Measurements from ENCODE around the gene MYZAP.

The MYZAP gene

GRCh38 chr15:57680021-57680420, 88.3 kb downstream of the MYZAP start:
- no peak for DNase-seq
- in situ Hi-C loops (cut with MboI; ENCODE audit: low pct_unique_long_range_greater_than_20kb, low sequenced_read_pairs), result no loop called here

DNA sequence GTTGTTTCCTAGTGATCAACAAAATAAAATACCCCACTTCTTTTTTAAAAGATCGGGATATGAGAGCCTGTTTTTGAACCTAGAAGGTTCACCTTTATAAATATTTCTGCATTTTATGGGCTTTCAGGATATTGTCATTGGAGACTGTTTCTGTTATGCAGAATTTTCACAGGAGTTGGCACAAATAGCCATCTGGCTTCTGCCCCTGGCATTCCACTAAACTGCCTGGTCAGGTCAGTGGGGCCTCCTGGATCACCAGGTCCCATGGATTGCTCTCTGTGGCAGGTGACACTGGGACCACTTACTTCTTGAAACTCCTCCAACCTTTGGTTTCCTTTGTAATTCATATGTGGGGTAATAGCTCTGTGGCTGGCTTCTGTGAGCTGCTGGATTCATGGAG, 89.3 kb downstream of the MYZAP start:
- DNase-seq, result no peak
- in situ Hi-C loops (cut with MboI; ENCODE audit: low pct_unique_long_range_greater_than_20kb, low sequenced_read_pairs), result no loop called here

- in situ Hi-C loops (cut with MboI; ENCODE audit: low pct_unique_long_range_greater_than_20kb, low sequenced_read_pairs), result no loop called here
- DNase-seq, result no peak
Measured at GRCh38 chr15:57683481-57683880, 91.8 kb downstream of the MYZAP start.

- no peak for DNase-seq
- in situ Hi-C loops (cut with MboI; ENCODE audit: low pct_unique_long_range_greater_than_20kb, low sequenced_read_pairs), result no loop called here
Measured at GRCh38 chr15:57684491-57685151, 92.9 kb downstream of the MYZAP start.

- in situ Hi-C loops (cut with MboI; ENCODE audit: low pct_unique_long_range_greater_than_20kb, low sequenced_read_pairs), result no loop called here
- DNase-seq, result no peak
Measured at GRCh38 chr15:57685306-57686095, 93.8 kb downstream of the MYZAP start.

GRCh38 chr15:57686657-57687056, 95.0 kb downstream of the MYZAP start:
- in situ Hi-C loops (cut with MboI; ENCODE audit: low pct_unique_long_range_greater_than_20kb, low sequenced_read_pairs), result no loop called here
- DNase-seq, result no peak

GRCh38 chr15:57690341-57690966, 98.8 kb downstream of the MYZAP start:
- DNase-seq, result no peak
- in situ Hi-C loops (cut with MboI; ENCODE audit: low pct_unique_long_range_greater_than_20kb, low sequenced_read_pairs), result no loop called here

GRCh38 chr15:57691082-57691481, 99.4 kb downstream of the MYZAP start:
- in situ Hi-C loops (cut with MboI; ENCODE audit: low pct_unique_long_range_greater_than_20kb, low sequenced_read_pairs), result no loop called here
- DNase-seq, result no peak

DNA sequence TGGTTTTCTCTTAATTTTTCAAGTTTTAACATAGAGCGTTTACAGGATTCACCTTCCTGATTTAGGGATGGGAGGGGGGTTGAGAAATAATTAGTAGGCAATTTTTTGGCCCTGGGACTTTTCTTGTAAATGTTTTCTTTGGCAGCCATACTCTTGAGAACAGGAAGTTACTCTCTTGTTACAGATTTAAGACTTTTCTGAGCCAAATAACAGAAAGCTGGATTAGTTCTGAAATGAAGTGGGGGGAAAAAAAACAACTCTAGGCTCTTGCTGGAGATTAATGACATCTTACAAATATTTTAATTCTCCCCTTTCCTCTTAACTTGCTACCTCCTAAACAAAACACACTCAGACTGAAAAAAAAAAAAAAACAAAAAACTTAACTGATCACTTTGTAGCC, 101.0 kb downstream of the MYZAP start:
- no peak for DNase-seq
- in situ Hi-C loops (cut with MboI; ENCODE audit: low pct_unique_long_range_greater_than_20kb, low sequenced_read_pairs), result no loop called here

DNA sequence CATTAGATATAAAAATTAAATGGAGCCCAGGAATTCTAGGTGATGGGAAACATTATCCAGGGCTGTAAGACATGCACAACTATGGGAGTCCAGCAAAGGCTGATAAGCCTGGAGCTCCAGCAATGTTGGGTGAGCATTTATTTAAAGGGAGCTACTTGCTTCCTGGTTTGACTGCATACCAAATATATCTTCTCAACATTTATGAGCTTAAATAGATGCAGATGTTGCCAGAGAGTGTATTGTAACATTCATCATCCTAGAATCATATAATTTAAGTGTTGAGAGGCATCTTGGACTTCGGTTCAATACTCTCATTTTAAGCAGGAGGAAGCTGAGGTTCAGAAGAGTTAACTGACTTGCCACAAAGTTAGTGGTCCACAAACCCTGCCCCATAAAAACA, 102.6 kb downstream of the MYZAP start:
- no peak for DNase-seq
- in situ Hi-C loops (cut with MboI; ENCODE audit: low pct_unique_long_range_greater_than_20kb, low sequenced_read_pairs), result no loop called here

GRCh38 chr15:57696146-57696545, 104.4 kb downstream of the MYZAP start:
- DNase-seq, result no peak
- in situ Hi-C loops (cut with MboI; ENCODE audit: low pct_unique_long_range_greater_than_20kb, low sequenced_read_pairs), result no loop called here

- no peak for DNase-seq
- in situ Hi-C loops (cut with MboI; ENCODE audit: low pct_unique_long_range_greater_than_20kb, low sequenced_read_pairs), result no loop called here
Measured at GRCh38 chr15:57697588-57697987, 105.9 kb downstream of the MYZAP start.

DNA sequence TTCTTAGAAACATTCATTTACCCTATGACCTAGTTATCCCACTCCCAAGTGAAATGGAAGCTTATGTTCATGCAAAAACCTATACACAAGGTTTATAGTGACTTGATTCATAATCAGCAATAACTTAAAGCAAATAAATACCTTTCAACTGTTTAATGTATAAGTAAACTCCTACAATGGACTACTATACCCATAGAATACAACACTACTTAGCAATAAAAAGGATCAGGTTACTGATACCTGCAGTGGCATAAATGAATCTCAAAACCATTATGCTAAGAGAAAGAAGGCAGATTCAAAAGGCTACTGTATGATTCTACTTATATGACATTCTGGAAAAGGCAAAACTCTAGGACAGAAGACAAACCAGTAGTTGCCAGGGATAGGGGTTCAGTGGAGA, 106.5 kb downstream of the MYZAP start:
- no peak for DNase-seq
- in situ Hi-C loops (cut with MboI; ENCODE audit: low pct_unique_long_range_greater_than_20kb, low sequenced_read_pairs), result no loop called here

GRCh38 chr15:57698991-57699390, 107.3 kb downstream of the MYZAP start:
- DNase-seq, result no peak
- in situ Hi-C loops (cut with MboI; ENCODE audit: low pct_unique_long_range_greater_than_20kb, low sequenced_read_pairs), result no loop called here

DNA sequence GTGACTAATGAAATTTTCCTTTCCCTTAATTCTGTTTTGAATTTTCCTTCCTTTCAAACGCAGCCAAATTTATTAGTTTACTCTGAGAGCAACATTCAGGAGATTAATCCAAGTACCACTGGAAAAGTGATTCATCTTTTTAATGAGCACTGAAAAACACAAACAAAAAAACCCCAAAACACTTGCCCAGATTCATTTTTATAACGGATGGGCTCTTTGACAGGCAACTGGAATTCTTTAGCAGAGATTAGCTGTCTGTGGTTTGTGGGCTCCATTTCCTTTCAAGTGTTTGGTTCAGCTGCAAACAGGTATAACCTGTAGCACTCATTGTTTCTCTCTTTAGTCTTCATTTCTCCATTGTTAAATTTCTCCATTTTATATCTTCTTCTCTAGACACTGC, 111.7 kb downstream of the MYZAP start:
- in situ Hi-C loops (cut with MboI; ENCODE audit: low pct_unique_long_range_greater_than_20kb, low sequenced_read_pairs), result no loop called here
- DNase-seq, result no peak

GRCh38 chr15:57704441-57704840, 112.7 kb downstream of the MYZAP start:
- no peak for DNase-seq
- in situ Hi-C loops (cut with MboI; ENCODE audit: low pct_unique_long_range_greater_than_20kb, low sequenced_read_pairs), result no loop called here

DNA sequence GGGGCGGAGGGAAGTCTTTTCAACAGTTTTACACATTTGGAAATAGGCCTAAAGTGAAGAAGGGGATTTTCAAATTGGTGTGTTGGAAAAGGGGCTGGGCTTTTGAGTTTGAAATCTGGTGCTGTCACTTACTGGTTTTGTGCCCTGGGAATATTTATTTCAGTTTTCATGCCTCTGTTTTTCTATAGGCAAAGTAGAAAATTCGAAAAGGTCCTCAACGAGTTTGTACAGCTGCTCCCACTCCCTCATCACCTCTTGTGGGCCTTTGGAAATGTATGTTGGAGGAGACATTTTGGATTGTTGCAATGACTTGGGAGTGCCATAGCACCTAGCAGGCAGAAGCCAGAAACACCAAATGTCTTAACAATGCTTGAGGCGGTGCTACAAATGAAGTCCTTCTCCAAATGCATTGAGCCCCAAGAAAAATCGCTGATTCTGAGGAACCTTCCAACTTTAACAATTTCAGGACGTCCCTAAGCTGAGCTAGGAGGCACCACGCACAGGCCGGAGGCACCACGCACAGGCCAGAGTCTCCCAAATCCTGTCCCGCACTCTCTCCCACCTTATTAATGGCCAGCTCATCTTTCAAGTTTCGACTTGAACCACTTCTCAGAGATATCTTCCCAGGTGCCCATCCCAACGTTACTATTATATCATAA, 114.2 kb downstream of the MYZAP start:
- in situ Hi-C loops (cut with MboI; ENCODE audit: low pct_unique_long_range_greater_than_20kb, low sequenced_read_pairs), result no loop called here
- DNase-seq, result no peak

DNA sequence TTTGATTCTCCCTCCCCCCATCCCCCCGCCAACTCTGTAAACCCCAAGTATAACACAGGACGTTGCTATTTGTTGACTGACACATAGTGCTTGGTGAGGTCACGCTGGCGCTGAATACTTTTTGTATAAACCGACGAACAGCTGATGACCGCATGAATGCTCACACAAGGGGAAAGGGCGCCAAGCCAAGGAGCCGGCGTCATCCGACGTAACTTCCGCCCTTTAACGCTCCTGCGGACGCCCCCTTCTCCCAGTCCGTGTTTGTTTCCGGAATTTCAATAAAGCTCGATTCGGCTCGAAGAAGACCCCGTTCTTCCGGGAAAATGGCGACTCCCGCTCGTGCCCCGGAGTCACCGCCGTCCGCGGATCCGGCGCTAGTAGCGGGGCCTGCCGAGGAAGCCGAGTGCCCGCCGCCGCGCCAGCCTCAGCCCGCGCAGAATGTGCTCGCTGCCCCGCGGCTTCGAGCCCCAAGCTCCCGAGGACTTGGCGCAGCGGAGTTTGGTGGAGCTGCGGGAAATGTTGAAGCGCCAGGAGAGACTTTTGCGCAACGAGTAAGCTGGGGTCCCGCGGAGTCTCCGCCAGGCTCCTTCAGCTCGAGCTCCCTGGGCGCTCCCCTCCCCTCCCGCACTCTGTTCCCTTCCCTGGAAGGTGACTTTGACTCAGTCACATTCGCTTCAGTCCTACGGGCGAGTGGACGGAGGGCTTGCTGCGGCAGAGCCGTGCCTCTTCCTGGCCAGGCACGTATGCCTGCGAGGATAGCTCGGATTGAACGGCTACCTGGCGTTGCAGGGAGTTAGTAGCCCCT, 114.9 kb downstream of the MYZAP start, which contains the start of gene POLR2M:
POLR2M (plus strand) TSS at position 310 of the 805 bp plus-strand sequence; CDS start at position 439, 129 bp downstream.
- DNase-seq, result peak; percentile 97
- in situ Hi-C loops (cut with MboI; ENCODE audit: low pct_unique_long_range_greater_than_20kb, low sequenced_read_pairs), result no loop called here

DNA sequence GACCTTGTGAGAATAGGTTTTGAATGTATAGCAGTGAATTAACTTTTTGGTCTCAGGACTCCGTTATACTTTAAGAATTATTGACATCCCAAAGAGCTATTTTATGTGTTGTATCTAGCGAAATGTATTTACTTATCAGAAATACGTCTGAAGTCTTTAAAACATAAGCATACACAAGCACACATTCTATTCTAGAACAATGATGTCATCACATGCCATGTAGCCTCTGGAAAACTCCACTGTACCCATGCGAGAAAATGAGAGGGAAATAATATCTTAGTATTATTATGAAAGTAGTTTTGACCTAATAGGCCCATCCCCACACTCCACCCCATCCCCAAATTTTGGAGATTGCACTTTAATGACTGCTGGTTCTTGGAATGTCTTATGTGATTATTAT, 116.3 kb downstream of the MYZAP start:
- no peak for DNase-seq
- in situ Hi-C loops (cut with MboI; ENCODE audit: low pct_unique_long_range_greater_than_20kb, low sequenced_read_pairs), result no loop called here
